22Rv1 (cell line): ENCODE results near the gene VWA5B1.

ENCODE experiments used
- H3K27ac ChIP-seq: fragments of 450-650 bp; 2 replicates; pipeline ENCODE4 v1.5.1; 2017
- ZFX ChIP-seq: fragments of 450-650 bp; IDR thresholded peaks from 2 replicates; pipeline ENCODE4 v1.6.1; 2017; ENCODE audit warnings: antibody characterized with exemption, borderline replicate concordance
- TF ChIP-seq, protein P1 (sequence below): fragments of 450-650 bp; IDR thresholded peaks from 2 replicates; pipeline ENCODE4 v1.5.1; 2017; ENCODE audit warnings: mild to moderate bottlenecking

Gene VWA5B1

DNA sequence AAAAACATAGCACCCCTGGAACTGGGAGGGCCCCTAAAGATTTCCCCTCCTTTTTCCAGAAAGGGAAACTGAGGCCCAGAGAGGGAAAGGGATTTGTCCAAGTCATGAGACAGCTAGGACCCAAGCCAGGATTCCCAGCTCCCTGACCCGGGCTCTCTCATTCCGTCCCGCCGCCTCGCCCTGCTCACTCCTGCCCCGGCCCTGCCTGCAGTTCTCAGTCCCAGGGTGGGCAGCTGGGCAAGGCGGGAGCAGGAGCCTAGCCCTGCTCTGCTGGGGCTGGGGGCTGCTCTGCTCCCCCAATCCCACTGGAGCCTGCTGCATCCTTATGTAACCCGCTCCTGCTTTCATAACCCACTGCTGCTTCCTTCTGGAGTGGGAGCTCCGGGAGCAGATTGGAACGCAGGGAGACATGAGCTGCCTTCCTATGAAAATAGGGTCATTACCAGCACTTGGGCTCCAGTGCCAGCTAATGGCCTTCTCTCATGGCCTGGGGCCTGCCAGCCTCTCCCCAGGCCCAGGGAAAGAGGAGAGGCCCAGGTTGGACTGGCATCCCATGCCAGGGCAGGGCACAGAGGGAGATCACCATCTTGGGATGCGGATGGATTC lies 110.8 kb downstream of the VWA5B1 start:
- no peak overlapping the region for H3K27ac ChIP-seq
- no peak for TF ChIP-seq ZFX
- TF ChIP-seq, protein P1, sequence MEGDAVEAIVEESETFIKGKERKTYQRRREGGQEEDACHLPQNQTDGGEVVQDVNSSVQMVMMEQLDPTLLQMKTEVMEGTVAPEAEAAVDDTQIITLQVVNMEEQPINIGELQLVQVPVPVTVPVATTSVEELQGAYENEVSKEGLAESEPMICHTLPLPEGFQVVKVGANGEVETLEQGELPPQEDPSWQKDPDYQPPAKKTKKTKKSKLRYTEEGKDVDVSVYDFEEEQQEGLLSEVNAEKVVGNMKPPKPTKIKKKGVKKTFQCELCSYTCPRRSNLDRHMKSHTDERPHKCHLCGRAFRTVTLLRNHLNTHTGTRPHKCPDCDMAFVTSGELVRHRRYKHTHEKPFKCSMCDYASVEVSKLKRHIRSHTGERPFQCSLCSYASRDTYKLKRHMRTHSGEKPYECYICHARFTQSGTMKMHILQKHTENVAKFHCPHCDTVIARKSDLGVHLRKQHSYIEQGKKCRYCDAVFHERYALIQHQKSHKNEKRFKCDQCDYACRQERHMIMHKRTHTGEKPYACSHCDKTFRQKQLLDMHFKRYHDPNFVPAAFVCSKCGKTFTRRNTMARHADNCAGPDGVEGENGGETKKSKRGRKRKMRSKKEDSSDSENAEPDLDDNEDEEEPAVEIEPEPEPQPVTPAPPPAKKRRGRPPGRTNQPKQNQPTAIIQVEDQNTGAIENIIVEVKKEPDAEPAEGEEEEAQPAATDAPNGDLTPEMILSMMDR, result no peak

DNA sequence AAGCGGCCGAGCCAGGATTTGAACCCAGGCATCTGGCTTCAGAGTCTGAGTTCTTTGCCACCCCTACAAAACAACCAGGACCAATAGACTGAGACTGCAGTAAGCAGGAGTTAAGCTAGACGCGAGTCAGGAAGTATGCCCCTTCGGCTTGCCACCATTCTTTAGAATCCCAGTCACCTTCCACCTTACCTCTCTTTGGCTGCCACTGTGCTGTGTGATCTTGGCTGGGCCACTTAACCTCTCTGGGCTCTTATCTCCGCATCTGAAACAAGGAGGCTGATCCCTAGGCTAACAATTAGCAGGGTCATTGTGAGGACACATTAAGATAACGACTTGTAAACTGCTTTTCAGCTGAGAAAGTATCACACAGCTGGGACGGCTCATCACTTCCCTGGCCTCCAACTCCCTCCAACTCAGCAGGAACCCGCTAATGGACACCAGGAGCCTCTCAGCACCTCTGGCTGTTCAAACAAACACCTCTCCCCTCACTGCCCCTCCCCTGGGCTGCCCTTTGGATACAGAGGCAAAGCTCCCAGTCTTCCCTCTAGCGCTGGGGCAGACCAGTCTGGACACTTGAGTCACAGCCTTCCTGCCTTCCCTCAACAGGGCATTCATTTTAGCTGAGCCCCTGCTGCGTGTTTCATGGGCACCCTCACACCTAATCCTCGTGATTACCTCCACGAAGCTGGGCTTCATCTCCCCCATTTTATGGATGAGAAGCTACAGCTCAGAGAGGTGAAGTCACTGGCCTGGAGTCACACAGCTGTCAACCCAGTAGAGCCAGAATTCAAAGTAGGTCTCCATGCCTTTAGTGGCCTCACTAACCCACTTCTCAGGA lies 112.1 kb downstream of the VWA5B1 start:
- no peak overlapping the region for H3K27ac ChIP-seq
- TF ChIP-seq ZFX, result no peak

DNA sequence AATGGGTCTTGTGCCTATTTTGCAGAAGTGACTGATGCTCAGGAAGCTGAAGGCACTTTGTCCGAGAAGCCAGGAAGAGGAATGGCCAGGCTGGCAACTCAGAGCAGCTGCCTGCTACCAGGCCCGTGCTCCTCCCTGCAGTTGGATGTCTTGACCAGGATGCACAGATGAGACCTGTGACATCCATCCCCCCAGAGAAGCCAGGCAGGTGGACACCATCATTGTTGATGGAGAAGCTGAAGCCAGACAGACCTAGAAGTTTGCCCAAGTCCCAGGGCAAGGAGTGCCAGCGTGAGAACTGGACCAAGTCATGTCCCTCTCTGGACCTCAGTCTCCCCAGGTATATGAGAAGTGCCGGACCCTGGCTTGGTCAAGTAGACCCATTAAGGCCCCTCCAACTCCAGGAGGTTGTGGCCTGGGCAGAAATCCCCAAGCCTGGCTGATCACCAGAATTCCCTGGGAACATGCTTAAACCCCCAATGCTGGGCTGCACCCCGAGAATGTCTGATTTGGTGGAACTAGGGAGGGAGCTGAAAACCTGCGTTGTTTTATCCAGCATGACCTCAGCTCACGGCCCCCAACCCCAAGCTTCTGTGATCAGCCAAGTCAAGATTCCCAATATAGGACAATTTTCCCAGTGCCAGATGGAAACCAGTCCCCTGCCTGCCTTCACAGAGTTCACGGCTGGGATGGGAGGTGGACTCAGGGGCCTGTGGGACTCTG lies 112.9 kb downstream of the VWA5B1 start:
- H3K27ac ChIP-seq, result no peak overlapping the region
- no peak for TF ChIP-seq ZFX
- TF ChIP-seq, protein P1, result no peak

DNA sequence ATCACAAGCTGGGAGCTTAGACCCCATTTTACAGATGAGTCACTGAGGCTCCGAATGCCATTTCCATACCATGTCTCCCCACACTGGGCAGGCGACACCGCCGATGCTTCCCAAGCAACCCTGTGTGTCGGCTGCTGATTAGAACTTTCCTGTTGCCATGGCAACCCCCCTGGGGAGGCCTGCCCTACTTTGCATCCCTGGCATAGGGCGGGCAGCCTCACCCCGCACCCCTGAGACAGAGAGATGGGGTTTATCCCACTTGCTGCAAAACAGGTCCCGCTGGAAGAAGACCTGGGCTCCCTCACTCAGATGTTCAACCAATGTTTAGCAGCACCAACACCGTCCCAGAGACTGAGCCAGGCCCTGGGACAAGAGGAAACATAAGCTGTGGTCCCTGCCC lies 113.8 kb downstream of the VWA5B1 start:
- no peak for TF ChIP-seq ZFX
- TF ChIP-seq, protein P1, result no peak
- no peak overlapping the region for H3K27ac ChIP-seq
